ENCODE data around the gene DNASE1L2. TPM values are rescaled to one million over a fixed set of nuclear protein-coding genes. Genes with fewer than 3 reads are reported as not detected.

The DNASE1L2 gene
- total and polyA plus RNA-seq, 10 of the 15 experiments (the other 5 are each of a cell fraction or from before 2014, with no cell fraction given): 0.06 to 1.5 (median 0.29) TPM

DNA sequence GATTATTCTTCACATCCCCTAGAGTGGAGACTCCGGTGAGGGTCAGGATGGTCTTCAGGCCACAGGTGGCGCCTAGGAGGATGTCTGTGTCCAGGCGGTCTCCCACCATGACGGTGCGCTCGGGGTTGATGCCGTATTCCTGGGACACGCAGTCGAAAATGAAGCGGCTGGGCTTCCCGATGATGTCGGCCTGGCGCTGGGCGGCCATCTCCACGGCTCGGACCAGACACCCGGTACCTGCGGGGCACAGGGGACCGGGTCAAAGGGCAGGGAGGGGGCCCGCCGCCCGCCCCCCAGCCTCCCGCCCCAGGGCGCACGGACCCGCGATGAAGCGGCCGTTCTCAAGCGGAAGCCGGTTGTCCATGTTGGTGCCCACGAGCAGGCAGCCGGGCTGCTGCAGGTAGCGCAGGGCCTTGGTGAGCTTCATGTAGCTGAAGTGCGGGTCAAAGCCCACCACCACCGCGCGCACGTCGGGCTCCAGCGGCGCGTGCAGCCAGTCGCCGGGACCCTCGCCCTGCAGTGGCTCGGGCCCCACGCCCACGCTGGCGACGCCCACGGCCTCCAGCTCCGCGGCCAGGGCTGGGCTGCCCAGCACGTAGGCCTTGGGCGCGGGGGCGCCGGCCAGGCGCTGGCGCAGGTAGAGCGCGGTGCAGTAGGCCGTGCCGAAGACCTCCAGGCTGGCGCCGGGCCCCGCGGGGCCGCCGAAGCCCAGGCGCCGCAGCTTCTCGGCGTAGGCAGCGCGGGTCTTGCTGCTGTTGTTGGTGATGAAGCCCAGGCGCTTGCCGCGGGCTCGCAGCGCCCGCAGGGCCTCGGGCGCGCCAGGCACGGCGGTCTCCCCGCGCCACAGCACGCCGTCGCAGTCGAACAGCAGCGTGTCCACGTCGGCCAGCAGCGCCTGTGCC, 22.2 kb upstream of the DNASE1L2 start (continued):
- TF ChIP-seq MEF2A (IDR thresholded peaks at IDR 0.05; ENCODE audit: insufficient read depth, low read depth, low read length): no peak
- TF ChIP-seq CHD4 (IDR thresholded peaks at IDR 0.05): no peak
- no peak for TF ChIP-seq GABPA (IDR thresholded peaks at IDR 0.05; ENCODE audit: low read depth)
- TF ChIP-seq JUND (IDR thresholded peaks at IDR 0.05; ENCODE audit: low read depth, low read length): no peak
- no peak for TF ChIP-seq NFYA (IDR thresholded peaks at IDR 0.05; ENCODE audit: borderline replicate concordance, low read depth, low read length)
- TF ChIP-seq PML (IDR thresholded peaks at IDR 0.05; ENCODE audit: low read length): no peak
- TF ChIP-seq RFX5 (IDR thresholded peaks at IDR 0.05; ENCODE audit: low read depth, low read length): no peak
- TF ChIP-seq RBBP5 (conservative IDR thresholded peaks at IDR 0.05): no peak
- no peak for TF ChIP-seq BMI1 (IDR thresholded peaks at IDR 0.05; ENCODE audit: borderline replicate concordance)
- no peak for TF ChIP-seq SIX5 (IDR thresholded peaks at IDR 0.05; ENCODE audit: low read depth, low read length, severe bottlenecking)
- TF ChIP-seq IRF4 (IDR thresholded peaks at IDR 0.05; ENCODE audit: low read depth, low read length): no peak

DNA sequence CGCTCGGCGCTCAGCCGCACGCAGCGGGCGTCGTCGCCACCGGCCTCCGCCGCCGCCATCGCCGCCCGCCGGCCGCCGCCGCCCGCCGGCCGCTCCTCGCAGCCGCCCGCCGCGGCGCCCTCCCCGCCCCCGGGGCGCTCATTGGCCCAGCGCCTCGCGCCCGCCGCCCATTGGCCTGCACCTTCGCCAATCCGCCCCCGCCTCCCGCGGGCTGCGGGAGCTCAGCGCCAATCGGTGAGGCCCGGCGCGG, 21.6 kb upstream of the DNASE1L2 start, which contains the start of gene PGP:
TSS of gene PGP (minus strand) at position 122 of the 250 bp plus-strand sequence. CDS start at position 59, 63 bp downstream.
- intact Hi-C loops (cut with micrococcal nuclease; ENCODE audit: unreplicated experiment): no loop called here
- TF ChIP-seq, protein P1, sequence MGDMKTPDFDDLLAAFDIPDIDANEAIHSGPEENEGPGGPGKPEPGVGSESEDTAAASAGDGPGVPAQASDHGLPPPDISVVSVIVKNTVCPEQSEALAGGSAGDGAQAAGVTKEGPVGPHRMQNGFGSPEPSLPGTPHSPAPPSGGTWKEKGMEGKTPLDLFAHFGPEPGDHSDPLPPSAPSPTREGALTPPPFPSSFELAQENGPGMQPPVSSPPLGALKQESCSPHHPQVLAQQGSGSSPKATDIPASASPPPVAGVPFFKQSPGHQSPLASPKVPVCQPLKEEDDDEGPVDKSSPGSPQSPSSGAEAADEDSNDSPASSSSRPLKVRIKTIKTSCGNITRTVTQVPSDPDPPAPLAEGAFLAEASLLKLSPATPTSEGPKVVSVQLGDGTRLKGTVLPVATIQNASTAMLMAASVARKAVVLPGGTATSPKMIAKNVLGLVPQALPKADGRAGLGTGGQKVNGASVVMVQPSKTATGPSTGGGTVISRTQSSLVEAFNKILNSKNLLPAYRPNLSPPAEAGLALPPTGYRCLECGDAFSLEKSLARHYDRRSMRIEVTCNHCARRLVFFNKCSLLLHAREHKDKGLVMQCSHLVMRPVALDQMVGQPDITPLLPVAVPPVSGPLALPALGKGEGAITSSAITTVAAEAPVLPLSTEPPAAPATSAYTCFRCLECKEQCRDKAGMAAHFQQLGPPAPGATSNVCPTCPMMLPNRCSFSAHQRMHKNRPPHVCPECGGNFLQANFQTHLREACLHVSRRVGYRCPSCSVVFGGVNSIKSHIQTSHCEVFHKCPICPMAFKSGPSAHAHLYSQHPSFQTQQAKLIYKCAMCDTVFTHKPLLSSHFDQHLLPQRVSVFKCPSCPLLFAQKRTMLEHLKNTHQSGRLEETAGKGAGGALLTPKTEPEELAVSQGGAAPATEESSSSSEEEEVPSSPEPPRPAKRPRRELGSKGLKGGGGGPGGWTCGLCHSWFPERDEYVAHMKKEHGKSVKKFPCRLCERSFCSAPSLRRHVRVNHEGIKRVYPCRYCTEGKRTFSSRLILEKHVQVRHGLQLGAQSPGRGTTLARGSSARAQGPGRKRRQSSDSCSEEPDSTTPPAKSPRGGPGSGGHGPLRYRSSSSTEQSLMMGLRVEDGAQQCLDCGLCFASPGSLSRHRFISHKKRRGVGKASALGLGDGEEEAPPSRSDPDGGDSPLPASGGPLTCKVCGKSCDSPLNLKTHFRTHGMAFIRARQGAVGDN (IDR thresholded peaks at IDR 0.05): no peak
- TF ChIP-seq SUPT20H (IDR thresholded peaks at IDR 0.05; ENCODE audit: borderline replicate concordance, control insufficient read depth, low read depth, low read length) (no peak), JUND (IDR thresholded peaks at IDR 0.05; ENCODE audit: low read depth, low read length) (no peak), NR2F1 (conservative IDR thresholded peaks at IDR 0.05) (no peak), NRF1 (conservative IDR thresholded peaks at IDR 0.05; ENCODE audit: low read depth, low read length) (no peak), ZSCAN29 (IDR thresholded peaks at IDR 0.05) (no peak), ZNF384 (IDR thresholded peaks at IDR 0.05; ENCODE audit: borderline replicate concordance, low read depth, low read length) (no peak), TCF12 (IDR thresholded peaks at IDR 0.05; ENCODE audit: low read depth, low read length) (no peak), POU2F2 (IDR thresholded peaks at IDR 0.05; ENCODE audit: borderline replicate concordance, low read depth, low read length) (no peak), RB1 (IDR thresholded peaks at IDR 0.05; ENCODE audit: borderline replicate concordance) (no peak)

More for the DNA sequence above, 21.6 kb upstream of the DNASE1L2 start, which contains the start of gene PGP:
- Histone ChIP-seq H3K4me1 (ENCODE audit: control insufficient read depth, insufficient read depth, low read length) (no peaks in the 10 kb centered on the region), H4K20me1 (ENCODE audit: control insufficient read depth, insufficient read depth) (no peaks in the 10 kb centered on the region), H2AFZ (ENCODE audit: control insufficient read depth, low read depth, low read length) (peak within 1 kb of the TSS; percentile 96), H3K27ac (ENCODE audit: control insufficient read depth, insufficient read depth) (peak within 1 kb of the TSS; percentile 87), H3K36me3 (ENCODE audit: control insufficient read depth in 2 of 2, insufficient read depth in 2 of 2, low read length in 1 of 2) (peaks cover 0 to 3% of the 10 kb centered on the region in 2 experiments; a peak in 2 of 4 replicates), H3K9me3 (replicated peaks; ENCODE audit: control insufficient read depth, insufficient read depth, low read length) (no peaks in the 10 kb centered on the region), H3K79me2 (ENCODE audit: control insufficient read depth, insufficient read depth, low read length) (peaks cover 16% of the 10 kb centered on the region), H3K4me2 (ENCODE audit: control insufficient read depth, insufficient read depth) (peak within 1 kb of the TSS; percentile 82), H3K4me3 (peak within 1 kb of the TSS; percentile 88), H3K9ac (ENCODE audit: control insufficient read depth, insufficient read depth, low read length) (peak within 1 kb of the TSS; percentile 88), H3K27me3 (replicated peaks in 1 of 2; ENCODE audit: control insufficient read depth in 2 of 2, insufficient read depth in 2 of 2, low read length in 1 of 2) (no peaks in the 10 kb centered on the region)
- ChIA-PET CTCF (interaction anchor here (1.0 to 1.5 kb wide), 2 partner anchors 9 to 20 kb away, joined by 3 to 6 read pairs; partner anchors contain the start of gene MLST8), SMC1A (ENCODE audit: uncharacterized antibody, unreplicated experiment) (interaction anchor here (0.7 to 1.0 kb wide), 2 partner anchors 8 to 60 kb away, joined by 3 to 4 read pairs; partner anchors contain the start of genes E4F1 and TRAF7), POLR2A (interaction anchor here (0.5 to 1.7 kb wide), 11 partner anchors 8 to 389 kb away, joined by 3 to 11 read pairs (median 5); partner anchors contain the start of genes ECI1, MLST8, NTHL1 and TRAF7), RAD21 (ENCODE audit: unreplicated experiment) (interaction anchor here (0.8 to 1.3 kb wide), 5 partner anchors 9 to 216 kb away, joined by 3 to 7 read pairs (median 4); partner anchors contain the start of genes ECI1 and TRAF7)
- WGBS (ENCODE audit: insufficient coverage, insufficient replicate concordance, low lambda C conversion rate, missing lambda C conversion rate): under 1% methylated on average over 23 of the region's 48 CpGs
- peak; percentile 97 for FAIRE-seq
- in situ Hi-C loops (cut with MboI): no loop called here
- BruUV-seq (replicated peaks): no TSS peak
- no peak for DNase-seq (ENCODE audit: low read depth, low spot score)
- no peak for ATAC-seq

All from GM12878 (cell line).